Measurements from ENCODE around the gene LILRB4.
"Not testable (repeated sequence)": the region's sequence is repeated elsewhere in the genome, so short reads cannot be mapped to it uniquely, and the experiment has no call there.

LILRB4 gene

DNA sequence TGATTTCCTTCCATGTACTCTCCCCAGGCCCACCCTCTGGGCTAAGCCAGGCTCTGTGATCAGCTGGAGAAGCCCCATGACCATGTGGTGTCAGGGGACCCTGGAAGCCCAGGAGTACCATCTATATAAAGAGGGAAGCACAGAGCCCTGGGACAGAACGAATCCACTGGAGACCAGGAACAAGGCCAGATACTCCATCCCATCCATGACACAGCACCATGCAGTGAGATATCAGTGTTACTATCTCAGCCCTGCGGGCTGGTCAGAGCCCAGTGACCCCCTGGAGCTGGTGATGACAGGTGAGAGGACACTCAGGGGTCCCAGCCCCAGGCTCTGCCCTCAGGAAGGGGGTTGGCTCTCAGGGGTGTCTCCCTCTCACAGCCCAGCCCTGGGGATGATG is 34.0 kb downstream of the LILRB4 start:
- DNase-seq, result no peak

DNA sequence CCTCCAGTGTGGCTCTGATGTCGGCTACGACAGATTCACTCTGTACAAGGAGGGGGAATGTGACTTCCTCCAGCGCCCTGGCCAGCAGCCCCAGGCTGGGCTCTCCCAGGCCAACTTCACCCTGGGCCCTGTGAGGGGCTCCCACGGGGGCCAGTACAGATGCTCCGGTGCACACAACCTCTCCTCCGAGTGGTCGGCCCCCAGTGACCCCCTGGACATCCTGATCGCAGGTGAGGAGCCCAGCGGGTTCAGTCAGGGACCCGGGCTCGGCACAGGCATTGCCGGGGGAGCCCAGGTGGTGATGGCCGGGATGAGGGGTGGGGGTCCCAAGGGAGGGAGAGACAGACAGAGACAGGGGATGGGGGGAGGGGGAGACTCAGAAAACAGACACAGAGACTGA is 34.9 kb downstream of the LILRB4 start:
- not testable (repeated sequence) for DNase-seq

DNA sequence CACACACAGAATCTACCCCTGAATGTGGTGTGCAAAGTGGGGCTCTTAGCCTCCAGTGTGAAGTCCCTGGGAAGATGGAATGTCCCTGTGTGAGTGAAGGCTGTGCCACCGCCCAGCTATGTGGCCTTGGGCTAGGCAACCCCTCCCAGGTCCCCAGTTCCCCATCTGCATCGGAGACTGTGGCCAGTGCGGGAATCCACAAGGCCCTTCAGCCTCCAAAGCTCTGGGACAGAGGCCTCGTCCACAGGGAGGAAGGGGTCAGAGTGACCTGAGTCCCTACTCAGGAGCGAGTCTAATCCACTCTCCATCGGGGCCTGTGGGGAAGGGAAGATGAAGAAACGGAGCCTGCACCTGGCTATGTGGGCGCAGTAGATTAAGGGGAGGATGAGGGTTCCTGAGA is 42.1 kb downstream of the LILRB4 start:
- no peak for DNase-seq

DNA sequence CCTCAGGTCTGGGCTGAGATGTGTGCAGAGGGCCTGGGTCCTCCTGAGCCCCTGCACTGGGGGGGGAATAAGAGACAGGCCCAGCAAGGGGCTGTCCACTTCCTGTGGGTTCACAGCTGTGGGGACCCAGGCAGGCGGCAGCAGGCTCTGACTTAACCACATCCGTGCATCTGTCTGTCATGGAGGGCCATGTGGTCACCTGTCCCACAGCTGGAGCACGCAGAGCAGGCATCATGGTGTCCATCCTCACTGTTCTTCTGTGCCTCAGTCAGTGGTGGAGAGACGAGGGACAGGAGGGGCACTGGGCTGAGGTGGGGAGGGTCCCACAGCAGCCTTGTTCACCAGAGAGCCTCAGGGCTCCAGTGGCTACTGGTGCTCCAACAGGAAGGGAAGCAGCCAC is 45.2 kb downstream of the LILRB4 start:
- DNase-seq, result no peak

DNA sequence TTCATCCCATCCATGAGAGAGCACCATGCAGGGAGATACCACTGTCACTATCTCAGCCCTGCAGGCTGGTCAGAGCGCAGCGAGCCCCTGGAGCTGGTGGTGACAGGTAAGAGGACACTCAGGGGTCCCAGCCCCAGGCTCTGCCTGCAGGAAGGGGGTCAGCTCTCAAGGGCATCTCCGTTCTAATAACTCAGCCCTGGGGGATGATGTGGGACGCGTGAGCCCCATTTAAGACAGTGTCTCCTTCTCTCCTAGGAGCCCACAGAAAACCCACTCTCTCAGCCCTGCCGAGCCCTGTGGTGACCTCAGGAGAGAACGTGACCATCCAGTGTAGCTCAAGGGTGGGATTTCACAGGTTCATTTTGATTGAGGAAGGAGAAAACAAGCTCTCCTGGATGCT is 46.0 kb downstream of the LILRB4 start:
- no peak for DNase-seq

DNA sequence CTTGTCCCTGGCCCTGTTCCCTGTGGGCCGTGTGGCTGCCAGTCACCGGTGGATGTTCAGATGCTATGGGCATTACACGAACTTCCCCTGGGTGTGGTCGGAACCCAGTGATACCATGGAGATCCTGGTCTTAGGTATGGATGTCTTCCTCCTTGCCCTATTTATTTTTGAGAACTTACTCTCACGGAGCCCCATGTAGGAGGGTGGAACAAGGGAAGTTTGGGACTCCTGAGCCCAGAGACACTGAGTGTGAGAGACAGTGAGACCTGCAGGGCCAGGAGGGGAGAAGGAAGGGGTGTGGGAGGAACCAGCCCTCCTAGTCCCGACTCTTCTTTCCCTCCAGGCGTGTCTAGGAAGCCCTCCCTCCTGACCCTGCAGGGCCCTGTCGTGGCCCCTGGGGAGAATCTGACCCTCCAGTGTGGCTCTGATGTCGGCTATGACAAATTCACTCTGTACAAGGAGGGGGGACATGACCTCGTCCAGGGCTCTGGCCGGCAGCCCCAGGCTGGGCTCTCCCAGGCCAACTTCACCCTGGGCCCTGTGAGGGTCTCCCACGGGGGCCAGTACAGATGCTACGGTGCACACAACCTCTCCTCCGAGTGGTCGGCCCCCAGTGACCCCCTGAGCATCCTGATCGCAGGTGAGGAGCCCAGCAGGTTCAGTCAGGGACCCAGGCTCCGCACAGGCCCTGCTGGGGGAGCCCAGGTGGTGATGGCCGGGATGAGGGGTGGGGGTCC is 46.6 kb downstream of the LILRB4 start:
- DNase-seq, result no peak

DNA sequence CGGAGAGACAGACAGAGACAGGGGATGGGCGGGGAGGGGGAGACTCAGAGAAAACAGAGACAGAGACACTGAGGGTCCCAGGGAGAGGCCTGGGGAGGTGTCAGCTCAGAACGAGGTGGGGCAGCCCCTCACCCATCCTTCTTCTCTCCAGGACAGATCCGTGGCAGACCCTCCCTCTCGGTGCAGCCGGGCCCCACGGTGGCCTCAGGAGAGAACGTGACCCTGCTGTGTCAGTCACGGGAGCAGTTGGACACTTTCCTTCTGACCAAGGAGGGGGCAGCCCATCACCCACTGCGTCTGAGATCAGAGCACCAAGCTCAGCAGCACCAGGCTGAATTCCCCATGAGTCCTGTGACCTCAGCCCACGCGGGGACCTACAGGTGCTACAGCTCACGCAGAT is 47.2 kb downstream of the LILRB4 start:
- DNase-seq, result not testable (repeated sequence)
